Neural crest cell (in vitro differentiated cells): ENCODE results near the gene FOXP1. TPM values are rescaled to one million over a fixed set of nuclear protein-coding genes. Genes with fewer than 3 reads are reported as not detected.

ENCODE experiments used
- DNase-seq: peaks from one replicate; pipeline ENCODE4 v3.0.0; 2021; ENCODE audit warnings: low read depth, mixed read lengths, low spot score
- H3K27ac Mint-ChIP-seq: one replicate; pipeline ENCODE4 v1.8.0; 2021; ENCODE audit warnings: mild to moderate bottlenecking, mixed read lengths; ENCODE audit not compliant: unreplicated experiment
- H3K27me3 Mint-ChIP-seq: 2 replicates; pipeline ENCODE4 v1.8.0; 2021; ENCODE audit warnings: low read depth, mild to moderate bottlenecking, mixed read lengths
- H3K36me3 Mint-ChIP-seq: 2 replicates; pipeline ENCODE4 v1.8.0; 2021; ENCODE audit warnings: low read depth, mild to moderate bottlenecking, mixed read lengths
- H3K4me1 Mint-ChIP-seq: 2 replicates; pipeline ENCODE4 v1.8.0; 2021; ENCODE audit warnings: mixed read lengths
- H3K4me3 Mint-ChIP-seq: one replicate; pipeline ENCODE4 v1.8.0; 2021; ENCODE audit warnings: mild to moderate bottlenecking, mixed read lengths
- H3K9me3 Mint-ChIP-seq: 2 replicates; pipeline ENCODE4 v1.8.0; 2021; ENCODE audit warnings: mixed read lengths
- long read RNA-seq: library from polyadenylated mRNA; unstranded; transcript quantifications from one replicate; pipeline ENCODE4 v2.0.0, GENCODE V29; 2020
- total RNA-seq: library from RNA; stranded (reverse); gene quantifications from 2 replicates; pipeline ENCODE4 v1.2.1, GENCODE V29; 2021
- TF ChIP-seq, protein P1 (sequence below): fragments of 200-600 bp; sonication (generic); conservative IDR thresholded peaks from 2 replicates; pipeline ENCODE4 v1.5.0; 2021; ENCODE audit warnings: antibody characterized with exemption, mild to moderate bottlenecking

Gene FOXP1
- 20.7 and 22.8 TPM in 2 replicates for total RNA-seq
- long read RNA-seq, partial matches to known transcripts, result 1 of 9 reads
- long read RNA-seq, other reads (novel, unspliced or antisense), result 4 of 9 reads

DNA sequence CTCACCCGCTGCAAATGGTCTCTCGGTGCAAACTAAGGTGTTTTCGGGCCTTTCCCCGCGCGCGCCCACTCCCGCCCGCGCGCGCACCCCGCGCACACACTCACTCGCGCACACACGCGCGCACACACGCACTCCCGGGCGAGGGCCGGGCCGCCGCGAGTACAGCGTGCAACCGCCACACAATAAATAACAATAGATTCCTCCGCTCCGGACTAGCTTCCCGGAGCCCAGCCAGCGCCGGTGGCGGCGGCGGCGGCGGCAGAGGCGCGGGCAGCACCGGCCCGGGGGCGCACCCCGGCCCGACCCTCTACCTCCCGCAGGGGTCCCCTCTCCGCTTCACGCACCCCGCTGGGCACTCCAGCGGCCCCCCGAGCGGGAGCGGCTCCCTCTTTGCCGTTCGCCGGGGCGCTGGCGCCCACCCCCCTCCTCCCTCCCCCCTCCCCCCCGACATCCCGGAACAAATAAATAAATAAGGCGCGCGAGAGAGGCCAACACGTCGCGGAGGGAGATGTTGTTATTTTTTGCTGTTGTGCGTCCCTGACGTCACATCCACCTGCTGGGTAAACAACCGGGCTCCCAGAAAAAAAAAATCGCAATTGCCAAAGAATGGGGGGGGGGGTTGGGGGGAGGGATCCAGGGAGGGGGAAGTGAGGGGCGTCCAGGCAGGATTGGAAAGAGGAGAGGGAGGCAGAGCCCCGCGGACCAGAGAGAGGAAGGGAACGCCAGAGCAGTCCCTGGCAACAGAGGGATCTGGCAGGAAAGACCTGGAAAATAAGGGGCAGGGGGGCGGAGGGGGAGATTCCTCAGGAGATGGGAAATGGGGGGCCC lies at the start of gene FOXP1:
Gene FOXP1 (minus strand): TSS at position 163 of the 828 bp plus-strand sequence. CDS start 385,347 bp downstream, outside the sequence.
- TF ChIP-seq, protein P1, sequence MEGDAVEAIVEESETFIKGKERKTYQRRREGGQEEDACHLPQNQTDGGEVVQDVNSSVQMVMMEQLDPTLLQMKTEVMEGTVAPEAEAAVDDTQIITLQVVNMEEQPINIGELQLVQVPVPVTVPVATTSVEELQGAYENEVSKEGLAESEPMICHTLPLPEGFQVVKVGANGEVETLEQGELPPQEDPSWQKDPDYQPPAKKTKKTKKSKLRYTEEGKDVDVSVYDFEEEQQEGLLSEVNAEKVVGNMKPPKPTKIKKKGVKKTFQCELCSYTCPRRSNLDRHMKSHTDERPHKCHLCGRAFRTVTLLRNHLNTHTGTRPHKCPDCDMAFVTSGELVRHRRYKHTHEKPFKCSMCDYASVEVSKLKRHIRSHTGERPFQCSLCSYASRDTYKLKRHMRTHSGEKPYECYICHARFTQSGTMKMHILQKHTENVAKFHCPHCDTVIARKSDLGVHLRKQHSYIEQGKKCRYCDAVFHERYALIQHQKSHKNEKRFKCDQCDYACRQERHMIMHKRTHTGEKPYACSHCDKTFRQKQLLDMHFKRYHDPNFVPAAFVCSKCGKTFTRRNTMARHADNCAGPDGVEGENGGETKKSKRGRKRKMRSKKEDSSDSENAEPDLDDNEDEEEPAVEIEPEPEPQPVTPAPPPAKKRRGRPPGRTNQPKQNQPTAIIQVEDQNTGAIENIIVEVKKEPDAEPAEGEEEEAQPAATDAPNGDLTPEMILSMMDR, result no peak
- H3K27ac Mint-ChIP-seq, result peak within 1 kb of the TSS; percentile 45
- no peaks in the 10 kb centered on the region for H3K36me3 Mint-ChIP-seq
- H3K4me3 Mint-ChIP-seq, result peak within 1 kb of the TSS; percentile 94
- H3K9me3 Mint-ChIP-seq, result no peaks in the 10 kb centered on the region
- peak; percentile 59 for DNase-seq
- peaks cover 51% of the 10 kb centered on the region for H3K27me3 Mint-ChIP-seq
- peaks cover 25% of the 10 kb centered on the region for H3K4me1 Mint-ChIP-seq

DNA sequence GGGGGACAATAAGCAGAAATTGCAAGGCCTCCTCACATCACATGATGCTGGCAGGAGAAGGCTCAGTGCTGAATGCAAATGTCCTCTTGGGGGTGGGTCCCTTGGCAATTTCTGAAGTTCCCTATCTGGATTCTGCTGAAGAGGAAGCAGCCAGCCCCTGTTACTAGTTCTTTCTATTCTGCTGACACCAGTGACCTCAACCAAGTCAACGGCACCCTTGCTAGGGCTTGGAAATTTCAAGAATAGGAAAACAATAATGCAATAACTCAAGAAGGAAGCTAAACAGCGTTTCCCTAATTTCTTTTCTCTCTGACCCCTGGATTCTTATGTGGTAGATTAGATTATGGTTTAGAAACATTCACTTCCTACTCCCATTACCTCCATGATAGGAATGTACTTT lies 46.2 kb upstream of the FOXP1 start:
- TF ChIP-seq, protein P1, result no peak
- peaks cover 10% of the 10 kb centered on the region for H3K9me3 Mint-ChIP-seq
- DNase-seq, result no peak
- no peak overlapping the region for H3K27ac Mint-ChIP-seq
- H3K4me1 Mint-ChIP-seq, result no peaks in the 10 kb centered on the region
- H3K4me3 Mint-ChIP-seq, result no peak overlapping the region
- no peaks in the 10 kb centered on the region for H3K36me3 Mint-ChIP-seq
- H3K27me3 Mint-ChIP-seq, result no peaks in the 10 kb centered on the region

DNA sequence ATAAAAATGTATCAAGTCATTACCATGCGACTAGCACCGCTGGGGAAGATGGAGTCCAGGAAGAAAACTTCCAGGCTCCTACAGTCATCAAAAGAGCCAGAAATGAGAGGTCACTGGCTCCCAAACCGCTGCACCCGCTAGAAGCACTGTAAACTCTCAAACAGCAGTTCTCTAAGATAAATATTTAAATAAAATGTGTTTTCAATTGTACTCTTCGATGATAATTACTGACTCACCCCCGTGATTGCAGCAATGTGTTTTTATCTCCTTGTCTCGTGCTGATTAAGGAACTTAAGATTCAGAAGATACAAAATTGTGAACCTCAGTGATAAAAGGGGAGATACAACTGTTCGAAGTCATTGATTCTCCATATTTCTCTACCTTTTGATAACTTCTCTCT lies 45.8 kb upstream of the FOXP1 start:
- no peak for DNase-seq
- Mint-ChIP-seq H3K27me3 (no peaks in the 10 kb centered on the region), H3K36me3 (no peaks in the 10 kb centered on the region), H3K4me1 (no peaks in the 10 kb centered on the region), H3K4me3 (no peak overlapping the region), H3K27ac (no peak overlapping the region), H3K9me3 (peaks cover 10% of the 10 kb centered on the region)
- TF ChIP-seq, protein P1, result no peak

DNA sequence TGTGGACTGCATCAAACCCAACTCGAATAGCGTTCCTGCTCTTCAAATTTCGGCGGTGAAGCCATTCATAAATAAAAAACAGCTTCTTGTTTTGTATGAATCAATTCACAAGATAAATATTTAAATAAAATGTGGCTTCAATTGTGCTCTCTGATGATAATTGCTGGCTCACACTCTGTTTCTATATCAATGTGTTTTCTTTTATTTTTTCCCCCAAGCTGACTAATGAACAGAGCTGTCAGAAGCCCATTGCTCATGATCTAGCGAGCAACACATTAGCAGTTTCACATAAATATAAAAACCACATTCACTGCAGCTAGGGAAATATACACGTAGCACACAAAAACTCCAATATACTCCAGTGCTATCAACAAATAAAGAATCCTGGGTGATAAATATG lies 45.0 kb upstream of the FOXP1 start:
- no peak for DNase-seq
- Mint-ChIP-seq H3K4me3 (no peak overlapping the region), H3K27ac (no peak overlapping the region), H3K36me3 (no peaks in the 10 kb centered on the region), H3K9me3 (peaks cover 10% of the 10 kb centered on the region), H3K4me1 (no peaks in the 10 kb centered on the region), H3K27me3 (no peaks in the 10 kb centered on the region)
- TF ChIP-seq, protein P1, result no peak

DNA sequence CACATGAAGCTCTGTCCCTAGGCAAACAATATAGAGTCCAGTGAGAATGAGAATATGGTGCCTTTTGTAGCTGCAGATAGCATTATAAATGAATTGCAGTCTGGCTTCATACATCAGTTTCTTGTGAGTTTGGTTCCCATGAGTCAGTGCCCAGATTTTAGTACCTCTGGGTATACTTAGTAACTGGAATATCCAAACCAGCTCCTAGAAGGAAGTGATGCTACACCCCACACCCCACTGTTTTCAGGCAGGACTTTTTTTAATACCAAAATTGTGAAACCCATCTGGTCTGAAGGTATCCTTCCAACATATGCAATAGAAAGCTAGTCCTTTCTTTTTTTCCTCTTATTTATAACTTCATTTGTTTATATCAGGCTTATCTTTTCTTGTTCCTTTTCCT lies 42.1 kb upstream of the FOXP1 start:
- Mint-ChIP-seq H3K27me3 (no peaks in the 10 kb centered on the region), H3K9me3 (peaks cover 5% of the 10 kb centered on the region), H3K36me3 (no peaks in the 10 kb centered on the region), H3K4me3 (no peak overlapping the region), H3K4me1 (no peaks in the 10 kb centered on the region), H3K27ac (no peak overlapping the region)
- TF ChIP-seq, protein P1, result no peak
- DNase-seq, result no peak
